DOHH2 (cell line): ENCODE measurements around the gene WNT3A.

Experiments
- H3F3A ChIP-seq: fragments of 200-600 bp; sonication (generic), shearing (Covaris generic); 2 replicates; pipeline ENCODE4 v1.6.0; 2016; ENCODE audit warnings: antibody characterized with exemption, mild to moderate bottlenecking; ENCODE audit not compliant: control insufficient read depth, insufficient read depth
- H3K27ac ChIP-seq: fragments of 200-600 bp; sonication (generic); 2 replicates; pipeline ENCODE4 v1.5.1; 2014; ENCODE audit warnings: low read depth, mild to moderate bottlenecking, low read length, moderate library complexity
- H3K27me3 ChIP-seq: fragments of 200-600 bp; sonication (generic); 2 replicates; pipeline ENCODE4 v1.6.1; 2014; ENCODE audit warnings: mild to moderate bottlenecking, low read length, mixed read lengths; ENCODE audit not compliant: control insufficient read depth
- H3K36me3 ChIP-seq: fragments of 200-600 bp; sonication (generic); 2 replicates; pipeline ENCODE4 v1.6.1; 2014; ENCODE audit warnings: mild to moderate bottlenecking, low read length, moderate library complexity, mixed read lengths; ENCODE audit not compliant: control insufficient read depth
- H3K4me1 ChIP-seq: fragments of 200-600 bp; sonication (generic); 2 replicates; pipeline ENCODE4 v1.6.1; 2014; ENCODE audit warnings: mild to moderate bottlenecking, low read length, mixed read lengths; ENCODE audit not compliant: control insufficient read depth
- H3K4me2 ChIP-seq: fragments of 200-600 bp; sonication (generic); 2 replicates; pipeline ENCODE4 v1.6.0; 2014; ENCODE audit warnings: mild to moderate bottlenecking, low read length, moderate library complexity
- H3K4me3 ChIP-seq: fragments of 200-600 bp; sonication (generic); 2 replicates; pipeline ENCODE4 v1.5.1; 2014; ENCODE audit warnings: mild to moderate bottlenecking, low read length, mixed read lengths
- H3K79me2 ChIP-seq: fragments of 200-600 bp; sonication (generic); 2 replicates; pipeline ENCODE4 v1.6.1; 2014; ENCODE audit warnings: mild to moderate bottlenecking, low read length, mixed read lengths; ENCODE audit not compliant: control insufficient read depth
- H3K9me2 ChIP-seq: fragments of 200-600 bp; sonication (generic); replicated peaks from 2 replicates; pipeline ENCODE4 v1.6.1; 2014; ENCODE audit warnings: mild to moderate bottlenecking, low read length, mixed read lengths; ENCODE audit not compliant: control insufficient read depth
- H3K9me3 ChIP-seq: fragments of 200-600 bp; sonication (generic); 2 replicates; pipeline ENCODE4 v1.6.1; 2014; ENCODE audit warnings: antibody characterized with exemption, low read length, mixed read lengths; ENCODE audit not compliant: control insufficient read depth, insufficient read depth
- H4K20me1 ChIP-seq: fragments of 200-600 bp; sonication (generic); 2 replicates; pipeline ENCODE4 v1.6.0; 2014; ENCODE audit warnings: low read depth, mild to moderate bottlenecking, antibody characterized with exemption, low read length, moderate library complexity; ENCODE audit not compliant: control insufficient read depth, insufficient read depth
- CTCF ChIP-seq: fragments of 200-600 bp; sonication (generic); IDR thresholded peaks from one replicate; pipeline ENCODE4 v1.5.1; 2014; ENCODE audit warnings: antibody characterized with exemption, mild to moderate bottlenecking, low read depth, low read length; ENCODE audit not compliant: poor library complexity, severe bottlenecking
- EZH2phosphoT487 ChIP-seq: fragments of 200-600 bp; sonication (generic); IDR thresholded peaks from 2 replicates; pipeline ENCODE4 v1.6.1; 2017; ENCODE audit warnings: borderline replicate concordance, mild to moderate bottlenecking, antibody characterized with exemption, low read length, moderate library complexity, mixed read lengths

The WNT3A gene

GRCh38 chr1:228109073-228109961, 102.5 kb downstream of the WNT3A start, which contains the start of gene MRPL55:
MRPL55 (minus strand) TSS chr1:228109299; CDS start chr1:228108260, 1,039 bp downstream.
- Histone ChIP-seq H3K9me3 (no peaks in the 10 kb centered on the region), H3K4me3 (peak within 1 kb of the TSS; percentile 96), H3K4me2 (peak within 1 kb of the TSS; percentile 85), H3K79me2 (peaks cover 18% of the 10 kb centered on the region), H3K9me2 (no peaks in the 10 kb centered on the region), H3K27me3 (no peaks in the 10 kb centered on the region), H3F3A (peaks cover 5% of the 10 kb centered on the region; the same call in 1 of the 2 replicates), H4K20me1 (no peaks in the 10 kb centered on the region), H3K27ac (no peak within 1 kb of the TSS), H3K36me3 (peaks cover 23% of the 10 kb centered on the region), H3K4me1 (peaks cover 21% of the 10 kb centered on the region)
- TF ChIP-seq CTCF = peak; percentile 27
- TF ChIP-seq EZH2phosphoT487 = no peak

- TF ChIP-seq EZH2phosphoT487 (no peak), CTCF (no peak)
- Histone ChIP-seq H3K4me1 (peaks cover 17% of the 10 kb centered on the region), H3K36me3 (peaks cover 20% of the 10 kb centered on the region; the same call in 1 of the 2 replicates), H3K9me2 (no peaks in the 10 kb centered on the region), H3K79me2 (peaks cover 18% of the 10 kb centered on the region), H3K4me3 (peak overlapping the region; percentile 96), H3K27ac (no peak overlapping the region), H3K4me2 (peak overlapping the region; percentile 85), H3K27me3 (no peaks in the 10 kb centered on the region), H4K20me1 (no peaks in the 10 kb centered on the region), H3F3A (peaks cover 5% of the 10 kb centered on the region; the same call in 1 of the 2 replicates), H3K9me3 (no peaks in the 10 kb centered on the region)
These were observed 103.2 kb downstream of the WNT3A start for GRCh38 chr1:228109962-228110488.

GRCh38 chr1:228110556-228110955, 103.8 kb downstream of the WNT3A start:
- no peak overlapping the region for H3K27ac ChIP-seq
- H3F3A ChIP-seq = peaks cover 5% of the 10 kb centered on the region; the same call in 1 of the 2 replicates
- H3K4me2 ChIP-seq = peak overlapping the region; percentile 85
- peaks cover 19% of the 10 kb centered on the region; the same call in 1 of the 2 replicates for H3K36me3 ChIP-seq
- no peaks in the 10 kb centered on the region for H4K20me1 ChIP-seq
- H3K9me2 ChIP-seq = no peaks in the 10 kb centered on the region
- H3K4me1 ChIP-seq = peaks cover 17% of the 10 kb centered on the region
- H3K9me3 ChIP-seq = no peaks in the 10 kb centered on the region
- TF ChIP-seq CTCF (no peak), EZH2phosphoT487 (no peak)
- peaks cover 18% of the 10 kb centered on the region for H3K79me2 ChIP-seq
- H3K4me3 ChIP-seq = peak overlapping the region; percentile 96; the same call in 1 of the 2 replicates
- no peaks in the 10 kb centered on the region for H3K27me3 ChIP-seq
